HCT116 (cell line): Measurements from ENCODE around the gene CDH13. TPM values are rescaled to one million over a fixed set of nuclear protein-coding genes. Genes with fewer than 3 reads are reported as not detected.

Experiments
- ATAC-seq: fragments of 200-7000 bp; cut with Tn5 transposase; 2 replicates; pipeline ENCODE4 v1.9.1; 2020; ENCODE audit warnings: mild to moderate bottlenecking, moderate library complexity
- BruUV-seq: library from RNA; stranded (reverse); fragments of 400-500 nt; replicated peaks from 2 replicates; lab custom pipeline; 2021; lab: Mats Ljungman, UMichigan
- CTCF ChIA-PET: fragments of 300-600 bp; sonication (Branson Sonifier 250); formaldehyde crosslinking; loops from one replicate; lab custom pipeline; 2021; ENCODE audit warnings: antibody characterized with exemption; lab: Charles Lee
- POLR2A ChIA-PET: fragments of 300-600, 350-600 bp; sonication (Branson Sonifier 250); formaldehyde crosslinking; loops from one replicate; lab custom pipeline; 2021; ENCODE audit warnings: antibody characterized with exemption; lab: Charles Lee
- RAD21 ChIA-PET, 2 experiments: fragments of 300-600 bp; sonication (Branson Sonifier 250); formaldehyde crosslinking; loops; one replicate each; lab custom pipeline; 2023; ENCODE audit warnings: low total read pairs in 2 of 2; ENCODE audit not compliant: uncharacterized antibody in 2 of 2, unreplicated experiment in 2 of 2, low non-redundant PET in 1 of 2; lab: Charles Lee
- DNase-seq: peaks from one replicate; pipeline ENCODE4 v3.0.0-alpha.2; 2010; ENCODE audit warnings: low read depth, low spot score
- H2AFZ ChIP-seq: fragments of 200-600 bp; shearing (Covaris generic), sonication (generic); 2 replicates; pipeline ENCODE4 v1.6.1; 2017; ENCODE audit warnings: low read depth, mixed run types, mixed read lengths, antibody characterized with exemption, low read length; ENCODE audit not compliant: poor library complexity, severe bottlenecking
- H3K27ac ChIP-seq: 2 replicates; pipeline ENCODE4 v1.5.1; 2012; ENCODE audit warnings: low read depth, low read length
- H3K27me3 ChIP-seq: fragments of 200-600 bp; sonication (generic); 2 replicates; pipeline ENCODE4 v1.6.1; 2016; ENCODE audit warnings: mixed run types, low read length, mixed read lengths; ENCODE audit not compliant: insufficient read depth
- H3K36me3 ChIP-seq, 2 experiments: fragments of 200-500 bp in 1 of 2; fragments of 200-600 bp in 1 of 2; sonication (Bioruptor generic) in 1 of 2; sonication (generic) in 1 of 2; 2 replicates each; pipeline versions ENCODE4 v1.5.1 to v1.6.1; 2014 to 2016; ENCODE audit warnings: low read length in 2 of 2, inconsistent platforms in 1 of 2, mixed read lengths in 1 of 2, mixed run types in 1 of 2; ENCODE audit not compliant: insufficient read depth in 2 of 2, control insufficient read depth in 1 of 2
- H3K4me1 ChIP-seq, 2 experiments: fragments of 200-600 bp in 1 of 2; sonication (generic) in 1 of 2; 2 replicates each; pipeline versions ENCODE4 v1.5.1 to v1.6.1; 2012 to 2017; ENCODE audit warnings: low read length in 2 of 2, inconsistent platforms in 1 of 2, mild to moderate bottlenecking in 1 of 2, mixed read lengths in 1 of 2, mixed run types in 1 of 2, moderate library complexity in 1 of 2; ENCODE audit not compliant: insufficient read depth in 2 of 2, control insufficient read depth in 1 of 2
- H3K4me2 ChIP-seq: fragments of 200-600 bp; sonication (generic); 2 replicates; pipeline ENCODE4 v1.6.1; 2017; ENCODE audit warnings: mixed run types, low read length, mixed read lengths
- H3K4me3 ChIP-seq, 2 experiments: fragments of 200-600 bp in 1 of 2; sonication (generic) in 1 of 2; replicated peaks in 1 of 2; 2 replicates each; pipeline ENCODE4 v1.5.1; 2011 to 2016; ENCODE audit warnings: low read length in 2 of 2, control low read depth in 1 of 2, low read depth in 1 of 2, mild to moderate bottlenecking in 1 of 2, mixed read lengths in 1 of 2, mixed run types in 1 of 2
- H3K79me2 ChIP-seq: fragments of 200-600 bp; sonication (generic); 2 replicates; pipeline ENCODE4 v1.6.1; 2017; ENCODE audit warnings: mild to moderate bottlenecking, mixed run types, low read length, moderate library complexity, mixed read lengths; ENCODE audit not compliant: insufficient read depth
- H3K9ac ChIP-seq: fragments of 200-600 bp; sonication (generic); 2 replicates; pipeline ENCODE4 v1.6.1; 2016; ENCODE audit warnings: low read length, mixed read lengths
- H3K9me2 ChIP-seq: fragments of 200-600 bp; sonication (generic), shearing (Covaris generic); 2 replicates; pipeline ENCODE4 v1.6.1; 2017; ENCODE audit warnings: mixed run types, mild to moderate bottlenecking, moderate library complexity; ENCODE audit not compliant: insufficient read depth
- H3K9me3 ChIP-seq, 2 experiments: fragments of 200-500 bp in 1 of 2; fragments of 200-600 bp in 1 of 2; sonication (Bioruptor generic) in 1 of 2; sonication (generic) in 1 of 2; 2 replicates each; pipeline ENCODE4 v1.6.1; 2014 to 2017; ENCODE audit warnings: low read length in 2 of 2, mixed read lengths in 2 of 2, inconsistent platforms in 1 of 2, low read depth in 1 of 2, mild to moderate bottlenecking in 1 of 2, mixed run types in 1 of 2, moderate library complexity in 1 of 2; ENCODE audit not compliant: control insufficient read depth in 1 of 2, insufficient read depth in 1 of 2
- H4K20me1 ChIP-seq: fragments of 200-600 bp; sonication (generic), shearing (Covaris generic); 2 replicates; pipeline ENCODE4 v1.6.1; 2017; ENCODE audit warnings: mixed run types, mild to moderate bottlenecking, moderate library complexity; ENCODE audit not compliant: insufficient read depth
- ATF3 ChIP-seq: IDR thresholded peaks from 2 replicates; pipeline ENCODE4 v1.6.1; 2012
- CBX3 ChIP-seq: IDR thresholded peaks from 2 replicates; pipeline ENCODE4 v1.6.1; 2012; ENCODE audit warnings: low read depth
- CEBPB ChIP-seq: IDR thresholded peaks from 2 replicates; pipeline ENCODE4 v1.6.1; 2012; ENCODE audit warnings: low read depth
- EZH2phosphoT487 ChIP-seq: fragments of 200-600 bp; IDR thresholded peaks from 2 replicates; pipeline ENCODE4 v1.6.1; 2018; ENCODE audit warnings: antibody characterized with exemption, borderline replicate concordance
- JUND ChIP-seq: IDR thresholded peaks from 2 replicates; pipeline ENCODE4 v1.6.1; 2012
- POLR2A ChIP-seq: IDR thresholded peaks from 2 replicates; pipeline ENCODE4 v1.7.0; 2011; ENCODE audit warnings: borderline replicate concordance; ENCODE audit not compliant: insufficient read depth, insufficient read length; ENCODE audit errors: extremely low read depth
- POLR2AphosphoS5 ChIP-seq: IDR thresholded peaks from 2 replicates; pipeline ENCODE4 v1.6.1; 2011; ENCODE audit warnings: mild to moderate bottlenecking, low read depth, low read length, moderate library complexity
- RAD21 ChIP-seq: IDR thresholded peaks from 2 replicates; pipeline ENCODE4 v1.6.1; 2012; ENCODE audit warnings: low read depth, mild to moderate bottlenecking
- SIN3A ChIP-seq: IDR thresholded peaks from 2 replicates; pipeline ENCODE4 v1.6.1; 2012; ENCODE audit warnings: low read depth
- SP1 ChIP-seq: IDR thresholded peaks from 2 replicates; pipeline ENCODE4 v1.6.1; 2012; ENCODE audit warnings: low read depth
- SRF ChIP-seq: IDR thresholded peaks from 2 replicates; pipeline ENCODE4 v1.6.1; 2012; ENCODE audit warnings: low read depth
- TCF7L2 ChIP-seq: IDR thresholded peaks from 2 replicates; pipeline ENCODE4 v1.7.0; 2011; ENCODE audit warnings: borderline replicate concordance, inconsistent platforms; ENCODE audit not compliant: insufficient read depth, insufficient read length; ENCODE audit errors: extremely low read depth
- ZFX ChIP-seq: fragments of 450-650 bp; IDR thresholded peaks from 2 replicates; pipeline ENCODE4 v1.6.1; 2017
- intact Hi-C: fragments of 100-400 bp; cut with micrococcal nuclease; formaldehyde crosslinking; loops from 2 replicates; pipeline ENCODE4 v1.10.0; 2022
- total RNA-seq: library from RNA; stranded (reverse); gene quantifications from one replicate; pipeline ENCODE4 v1.2.1, GENCODE V29; 2021; ENCODE audit not compliant: unreplicated experiment
- TF ChIP-seq, protein P1 (sequence below): IDR thresholded peaks from 2 replicates; pipeline ENCODE4 v1.6.1; 2012; ENCODE audit warnings: low read depth
- TF ChIP-seq, protein P2 (sequence below): IDR thresholded peaks from 2 replicates; pipeline ENCODE4 v1.6.1; 2011; ENCODE audit warnings: mild to moderate bottlenecking, low read length, moderate library complexity; ENCODE audit not compliant: insufficient replicate concordance; ENCODE audit errors: extremely low read depth

The CDH13 gene
- total RNA-seq, 1 experiment from 2014 or later: not detected

DNA sequence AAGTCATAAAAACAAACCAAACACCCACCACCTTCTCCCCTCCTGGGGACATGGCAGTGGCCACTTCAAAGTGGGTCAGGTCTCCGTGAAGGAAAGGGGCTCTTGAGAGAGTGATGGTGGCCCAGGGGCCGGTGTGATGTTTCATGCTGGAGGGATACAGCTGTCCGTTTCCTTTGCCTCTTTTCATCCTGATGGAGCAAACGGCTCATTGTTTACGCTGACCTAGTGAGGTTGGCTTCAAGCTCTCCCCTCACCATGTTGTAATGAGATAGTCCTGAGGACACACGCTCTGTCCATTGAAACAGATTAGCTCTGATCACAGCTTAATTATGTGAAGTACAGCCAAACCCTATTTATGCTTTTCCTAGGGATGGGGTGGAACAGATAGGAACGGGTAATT, 34.2 kb downstream of the CDH13 start:
- Histone ChIP-seq H3K36me3 (no peaks in the 10 kb centered on the region), H3K79me2 (no peaks in the 10 kb centered on the region), H3K9ac (no peak overlapping the region), H3K4me2 (no peak overlapping the region), H3K4me3 (no peak overlapping the region), H4K20me1 (no peaks in the 10 kb centered on the region), H3K9me2 (no peaks in the 10 kb centered on the region), H3K4me1 (no peaks in the 10 kb centered on the region), H3K27ac (no peak overlapping the region), H3K27me3 (peaks cover 30% of the 10 kb centered on the region; the same call in 1 of the 2 replicates), H3K9me3 (no peaks in the 10 kb centered on the region), H2AFZ (no peak overlapping the region)
- CTCF ChIA-PET: no interaction called here
- intact Hi-C loops: no loop called here
- POLR2A ChIA-PET: no interaction called here
- DNase-seq (no peak), ATAC-seq (no peak)
- BruUV-seq: no TSS peak
- TF ChIP-seq CEBPB (no peak), CBX3 (no peak), POLR2A (no peak), SP1 (no peak), SRF (no peak), ZFX (no peak), ATF3 (no peak), TCF7L2 (no peak), POLR2AphosphoS5 (no peak), SIN3A (no peak), EZH2phosphoT487 (no peak), RAD21 (no peak), JUND (no peak)
- TF ChIP-seq, protein P1, sequence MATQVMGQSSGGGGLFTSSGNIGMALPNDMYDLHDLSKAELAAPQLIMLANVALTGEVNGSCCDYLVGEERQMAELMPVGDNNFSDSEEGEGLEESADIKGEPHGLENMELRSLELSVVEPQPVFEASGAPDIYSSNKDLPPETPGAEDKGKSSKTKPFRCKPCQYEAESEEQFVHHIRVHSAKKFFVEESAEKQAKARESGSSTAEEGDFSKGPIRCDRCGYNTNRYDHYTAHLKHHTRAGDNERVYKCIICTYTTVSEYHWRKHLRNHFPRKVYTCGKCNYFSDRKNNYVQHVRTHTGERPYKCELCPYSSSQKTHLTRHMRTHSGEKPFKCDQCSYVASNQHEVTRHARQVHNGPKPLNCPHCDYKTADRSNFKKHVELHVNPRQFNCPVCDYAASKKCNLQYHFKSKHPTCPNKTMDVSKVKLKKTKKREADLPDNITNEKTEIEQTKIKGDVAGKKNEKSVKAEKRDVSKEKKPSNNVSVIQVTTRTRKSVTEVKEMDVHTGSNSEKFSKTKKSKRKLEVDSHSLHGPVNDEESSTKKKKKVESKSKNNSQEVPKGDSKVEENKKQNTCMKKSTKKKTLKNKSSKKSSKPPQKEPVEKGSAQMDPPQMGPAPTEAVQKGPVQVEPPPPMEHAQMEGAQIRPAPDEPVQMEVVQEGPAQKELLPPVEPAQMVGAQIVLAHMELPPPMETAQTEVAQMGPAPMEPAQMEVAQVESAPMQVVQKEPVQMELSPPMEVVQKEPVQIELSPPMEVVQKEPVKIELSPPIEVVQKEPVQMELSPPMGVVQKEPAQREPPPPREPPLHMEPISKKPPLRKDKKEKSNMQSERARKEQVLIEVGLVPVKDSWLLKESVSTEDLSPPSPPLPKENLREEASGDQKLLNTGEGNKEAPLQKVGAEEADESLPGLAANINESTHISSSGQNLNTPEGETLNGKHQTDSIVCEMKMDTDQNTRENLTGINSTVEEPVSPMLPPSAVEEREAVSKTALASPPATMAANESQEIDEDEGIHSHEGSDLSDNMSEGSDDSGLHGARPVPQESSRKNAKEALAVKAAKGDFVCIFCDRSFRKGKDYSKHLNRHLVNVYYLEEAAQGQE: no peak
- TF ChIP-seq, protein P2, sequence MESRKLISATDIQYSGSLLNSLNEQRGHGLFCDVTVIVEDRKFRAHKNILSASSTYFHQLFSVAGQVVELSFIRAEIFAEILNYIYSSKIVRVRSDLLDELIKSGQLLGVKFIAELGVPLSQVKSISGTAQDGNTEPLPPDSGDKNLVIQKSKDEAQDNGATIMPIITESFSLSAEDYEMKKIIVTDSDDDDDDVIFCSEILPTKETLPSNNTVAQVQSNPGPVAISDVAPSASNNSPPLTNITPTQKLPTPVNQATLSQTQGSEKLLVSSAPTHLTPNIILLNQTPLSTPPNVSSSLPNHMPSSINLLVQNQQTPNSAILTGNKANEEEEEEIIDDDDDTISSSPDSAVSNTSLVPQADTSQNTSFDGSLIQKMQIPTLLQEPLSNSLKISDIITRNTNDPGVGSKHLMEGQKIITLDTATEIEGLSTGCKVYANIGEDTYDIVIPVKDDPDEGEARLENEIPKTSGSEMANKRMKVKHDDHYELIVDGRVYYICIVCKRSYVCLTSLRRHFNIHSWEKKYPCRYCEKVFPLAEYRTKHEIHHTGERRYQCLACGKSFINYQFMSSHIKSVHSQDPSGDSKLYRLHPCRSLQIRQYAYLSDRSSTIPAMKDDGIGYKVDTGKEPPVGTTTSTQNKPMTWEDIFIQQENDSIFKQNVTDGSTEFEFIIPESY: no peak
- RAD21 ChIA-PET: interaction anchor here in 1 of 2 experiments (0.7 kb wide), 1 partner anchor 443 kb away, joined by 3 read pairs; no protein-coding TSS in a partner anchor
